Measurements from ENCODE around the gene EMB. TPM values are rescaled to one million over a fixed set of nuclear protein-coding genes. Genes with fewer than 3 reads are reported as not detected.
A peak's percentile ranks its signal among the peaks of the same experiment; 100 is the strongest.
"Not testable (repeated sequence)": the region's sequence is repeated elsewhere in the genome, so short reads cannot be mapped to it uniquely, and the experiment has no call there.

Gene EMB
- total and polyA plus RNA-seq, 8 donors = 6.0 to 46.9 (median 7.5) TPM

- Histone ChIP-seq H3K4me1 (peaks cover 0 to 29% of the 10 kb centered on the region in 2 donors), H3K27ac (peak overlapping the region in 1 of 2 donors; percentile 80), H3K9me3 (no peaks in the 10 kb centered on the region), H3K4me3 (no peak overlapping the region), H3K27me3 (peaks cover 0 to 10% of the 10 kb centered on the region in 2 donors), H3K36me3 (no peaks in the 10 kb centered on the region)
- intact Hi-C loops (cut with DNase I) = no loop called here
- no peak for TF ChIP-seq CTCF (IDR thresholded peaks at IDR 0.05)
- DNase-seq (no peak), ATAC-seq (no peak)
Measured at GRCh38 chr5:50445296-50445949, 4.3 kb upstream of the EMB start.

- H3K9me3 ChIP-seq; DNase-seq; H3K4me3 ChIP-seq; H3K36me3 ChIP-seq; intact Hi-C loops (cut with DNase I); ATAC-seq: not testable (repeated sequence)
- Histone ChIP-seq H3K27me3 (peaks cover 0 to 14% of the 10 kb centered on the region in 2 donors), H3K27ac (peak overlapping the region in 1 of 2 donors; percentile 95), H3K4me1 (peaks cover 0 to 39% of the 10 kb centered on the region in 2 donors)
Measured at GRCh38 chr5:50442559-50443539, 1.8 kb upstream of the EMB start.

GRCh38 chr5:50441493-50441955 lies 436 bp upstream of the EMB start:
- Histone ChIP-seq H3K27ac (peak overlapping the region; percentile 75 to 95), H3K4me3 (peak overlapping the region; percentile 55 to 72), H3K9me3 (no peaks in the 10 kb centered on the region), H3K36me3 (no peaks in the 10 kb centered on the region), H3K4me1 (peaks cover 0 to 48% of the 10 kb centered on the region in 2 donors), H3K27me3 (peaks cover 0 to 14% of the 10 kb centered on the region in 2 donors)
- DNase-seq (no peak), ATAC-seq (peak; percentile 5)
- TF ChIP-seq CTCF (IDR thresholded peaks at IDR 0.05) = no peak
- intact Hi-C loops (cut with DNase I) = no loop called here

- Histone ChIP-seq H3K36me3 (no peaks in the 10 kb centered on the region), H3K27me3 (peaks cover 0 to 14% of the 10 kb centered on the region in 2 donors), H3K4me3 (no peak overlapping the region), H3K27ac (peak overlapping the region in 1 of 2 donors; percentile 95), H3K4me1 (peaks cover 0 to 45% of the 10 kb centered on the region in 2 donors), H3K9me3 (no peaks in the 10 kb centered on the region)
- TF ChIP-seq CTCF (IDR thresholded peaks at IDR 0.05) = no peak
- DNase-seq (no peak), ATAC-seq (no peak)
- intact Hi-C loops (cut with DNase I) = no loop called here
Measured at GRCh38 chr5:50439221-50439620, 1.9 kb downstream of the EMB start.

GRCh38 chr5:50438060-50438459 lies 3.0 kb downstream of the EMB start:
- Histone ChIP-seq H3K4me1 (peaks cover 0 to 44% of the 10 kb centered on the region in 2 donors), H3K27me3 (peaks cover 0 to 14% of the 10 kb centered on the region in 2 donors)
- ATAC-seq; DNase-seq; H3K36me3 ChIP-seq; intact Hi-C loops (cut with DNase I); H3K9me3 ChIP-seq; H3K27ac ChIP-seq; H3K4me3 ChIP-seq: not testable (repeated sequence)

GRCh38 chr5:50435168-50435567 lies 5.9 kb downstream of the EMB start:
- Histone ChIP-seq H3K36me3 (no peaks in the 10 kb centered on the region), H3K4me1 (peaks cover 0 to 54% of the 10 kb centered on the region in 2 donors), H3K9me3 (no peaks in the 10 kb centered on the region), H3K4me3 (no peak overlapping the region), H3K27me3 (peaks cover 0 to 2% of the 10 kb centered on the region in 2 donors), H3K27ac (no peak overlapping the region)
- TF ChIP-seq CTCF (IDR thresholded peaks at IDR 0.05) = no peak
- no peak for DNase-seq
- intact Hi-C loops (cut with DNase I) = no loop called here
- ATAC-seq = no peak

- H3K4me3 ChIP-seq; DNase-seq; ATAC-seq; H3K27me3 ChIP-seq; intact Hi-C loops (cut with DNase I); H3K36me3 ChIP-seq; H3K9me3 ChIP-seq: not testable (repeated sequence)
- peak overlapping the region in 1 of 2 donors; percentile 38 for H3K27ac ChIP-seq
- peaks cover 0 to 40% of the 10 kb centered on the region in 2 donors for H3K4me1 ChIP-seq
Measured at GRCh38 chr5:50431133-50431904, 9.8 kb downstream of the EMB start.

Data from left lung (tissue), 10 donors.